IMR-90 (cell line): ENCODE data around the gene GPC5. TPM values are rescaled to one million over a fixed set of nuclear protein-coding genes. Genes with fewer than 3 reads are reported as not detected.

Experiments used
- ATAC-seq: fragments of 200-7000 bp; cut with Tn5 transposase; 2 replicates; pipeline ENCODE4 v1.9.1; 2020; ENCODE audit warnings: low read depth, mild to moderate bottlenecking, moderate library complexity
- BruUV-seq: library from RNA; stranded (reverse); fragments of 400-500 nt; replicated peaks from 2 replicates; lab custom pipeline; 2021; lab: Mats Ljungman, UMichigan
- CTCF ChIA-PET: fragments of 300-600 bp; formaldehyde crosslinking; extraction: SDS; loops from one replicate; lab custom pipeline; 2021; ENCODE audit warnings: antibody characterized with exemption; lab: Yijun Ruan, JAX
- POLR2A ChIA-PET: fragments of 300-600 bp; sonication (Branson Sonifier 250); formaldehyde crosslinking; loops from one replicate; lab custom pipeline; 2022; ENCODE audit warnings: antibody characterized with exemption; ENCODE audit not compliant: unreplicated experiment; lab: Charles Lee
- DNase-seq: peaks from one replicate; pipeline ENCODE4 v3.0.0; 2013
- H2AFZ ChIP-seq: replicated peaks from 2 replicates; pipeline ENCODE3; 2013; ENCODE audit warnings: low read length, mild to moderate bottlenecking; ENCODE audit not compliant: poor library complexity
- H2AK5ac ChIP-seq: 2 replicates; pipeline ENCODE4 v1.6.1; 2013; ENCODE audit warnings: low read depth, low read length, inconsistent platforms
- H2AK9ac ChIP-seq: replicated peaks from 2 replicates; pipeline ENCODE3; 2013; ENCODE audit warnings: mild to moderate bottlenecking, low read depth, low read length, moderate library complexity; ENCODE audit not compliant: poor library complexity
- H2BK120ac ChIP-seq: 2 replicates; pipeline ENCODE4 v1.6.1; 2013; ENCODE audit warnings: low read depth, low read length, inconsistent platforms
- H2BK15ac ChIP-seq: 3 replicates; pipeline ENCODE4 v1.6.1; 2013; ENCODE audit warnings: low read depth, low read length, inconsistent platforms
- H2BK20ac ChIP-seq: 2 replicates; pipeline ENCODE4 v1.6.1; 2013; ENCODE audit warnings: low read depth, mild to moderate bottlenecking, inconsistent platforms, low read length, moderate library complexity
- H2BK5ac ChIP-seq: 2 replicates; pipeline ENCODE4 v1.6.1; 2013; ENCODE audit warnings: mild to moderate bottlenecking, low read depth, low read length, inconsistent platforms; ENCODE audit not compliant: poor library complexity, severe bottlenecking
- H3K14ac ChIP-seq: replicated peaks from 2 replicates; pipeline ENCODE4 v1.6.1; 2013; ENCODE audit warnings: low read depth, low read length, inconsistent platforms
- H3K18ac ChIP-seq: 2 replicates; pipeline ENCODE4 v1.6.1; 2013; ENCODE audit warnings: low read depth, low read length, control low read depth
- H3K23ac ChIP-seq: 2 replicates; pipeline ENCODE4 v1.6.1; 2013; ENCODE audit warnings: low read depth, low read length, inconsistent platforms
- H3K27ac ChIP-seq: 2 replicates; pipeline ENCODE4 v1.5.1; 2013; ENCODE audit warnings: mild to moderate bottlenecking, control low read depth, low read length; ENCODE audit not compliant: insufficient read depth
- H3K27me3 ChIP-seq: 2 replicates; pipeline ENCODE4 v1.6.1; 2013; ENCODE audit warnings: low read length; ENCODE audit not compliant: control insufficient read depth, insufficient read depth
- H3K36me3 ChIP-seq: 2 replicates; pipeline ENCODE4 v1.6.1; 2013; ENCODE audit warnings: low read length, mixed read lengths; ENCODE audit not compliant: control insufficient read depth, insufficient read depth
- H3K4ac ChIP-seq: 2 replicates; pipeline ENCODE4 v1.6.1; 2013; ENCODE audit warnings: low read depth, low read length, inconsistent platforms
- H3K4me1 ChIP-seq: 2 replicates; pipeline ENCODE4 v1.6.1; 2013; ENCODE audit warnings: low read length, mixed read lengths; ENCODE audit not compliant: control insufficient read depth, insufficient read depth
- H3K4me2 ChIP-seq: 2 replicates; pipeline ENCODE4 v1.6.1; 2013; ENCODE audit warnings: low read depth, mild to moderate bottlenecking, control low read depth, low read length, moderate library complexity
- H3K4me3 ChIP-seq: 2 replicates; pipeline ENCODE4 v1.5.1; 2013; ENCODE audit warnings: low read depth, mild to moderate bottlenecking, control low read depth, low read length, moderate library complexity; ENCODE audit not compliant: insufficient read depth
- H3K56ac ChIP-seq: 2 replicates; pipeline ENCODE4 v1.6.1; 2013; ENCODE audit warnings: low read length, inconsistent platforms; ENCODE audit not compliant: insufficient read depth; ENCODE audit errors: extremely low read depth
- H3K79me1 ChIP-seq, 2 experiments: 2 replicates each; pipeline ENCODE4 v1.6.1; 2013; ENCODE audit warnings: low read length in 2 of 2, inconsistent platforms in 1 of 2, low read depth in 1 of 2
- H3K9ac ChIP-seq: 2 replicates; pipeline ENCODE4 v1.6.1; 2013; ENCODE audit warnings: low read depth, low read length, control low read depth
- H3K9me1 ChIP-seq: 2 replicates; pipeline ENCODE4 v1.6.1; 2013; ENCODE audit warnings: low read length, inconsistent platforms; ENCODE audit not compliant: insufficient read depth
- H3K9me3 ChIP-seq: 2 replicates; pipeline ENCODE4 v1.6.1; 2013; ENCODE audit warnings: low read length; ENCODE audit not compliant: control insufficient read depth, insufficient read depth
- H4K20me1 ChIP-seq: 2 replicates; pipeline ENCODE4 v1.6.1; 2013; ENCODE audit warnings: low read length, inconsistent platforms; ENCODE audit not compliant: insufficient read depth
- H4K5ac ChIP-seq: 2 replicates; pipeline ENCODE4 v1.6.1; 2013; ENCODE audit warnings: mild to moderate bottlenecking, low read depth, low read length, control low read depth
- H4K8ac ChIP-seq, 2 experiments: 2 replicates each; pipeline ENCODE4 v1.6.1; 2013; ENCODE audit warnings: low read depth in 2 of 2, low read length in 2 of 2, control low read depth in 1 of 2, inconsistent platforms in 1 of 2
- H4K91ac ChIP-seq: 2 replicates; pipeline ENCODE4 v1.6.1; 2013; ENCODE audit warnings: low read depth, low read length, inconsistent platforms; ENCODE audit not compliant: insufficient read depth
- CHD1 ChIP-seq: IDR thresholded peaks from 2 replicates; pipeline ENCODE4 v1.6.1; 2012; ENCODE audit warnings: low read depth, low read length, improper control_type of control experiment
- FOS ChIP-seq: fragments of 150-350 bp; IDR thresholded peaks from 2 replicates; pipeline ENCODE4 v1.6.1; 2016; ENCODE audit warnings: low read depth, low read length
- MXI1 ChIP-seq: IDR thresholded peaks from 2 replicates; pipeline ENCODE4 v1.6.1; 2012; ENCODE audit warnings: low read depth, mild to moderate bottlenecking, low read length, moderate library complexity, borderline replicate concordance
- RAD21 ChIP-seq: IDR thresholded peaks from 2 replicates; pipeline ENCODE4 v1.6.1; 2012; ENCODE audit warnings: low read length, improper control_type of control experiment
- RCOR1 ChIP-seq: IDR thresholded peaks from 2 replicates; pipeline ENCODE4 v1.6.1; 2012; ENCODE audit warnings: mild to moderate bottlenecking, low read length, improper control_type of control experiment; ENCODE audit not compliant: insufficient replicate concordance
- WGBS, 2 experiments: methylation state at CpG; one replicate each; pipeline versions ENCODE4 v1.1.5 to v1.1.7; 2013; ENCODE audit warnings: missing lambda C conversion rate in 2 of 2; ENCODE audit not compliant: insufficient read length in 1 of 2; ENCODE audit errors: extremely low coverage in 2 of 2; 5-methylcytosine and 5-hydroxymethylcytosine counted together
- dilution Hi-C: fragments of 300-500 bp; cut with HindIII; formaldehyde crosslinking; loops from one replicate; pipeline ENCODE4 v1.14.3; 2018; ENCODE audit warnings: low sequenced_read_pairs; ENCODE audit not compliant: unreplicated experiment
- in situ Hi-C: fragments of 300-500 bp; cut with MboI; formaldehyde crosslinking; loops from 3 replicates; pipeline ENCODE4 v1.14.3; 2019; ENCODE audit warnings: low sequenced_read_pairs, inconsistent platforms, mixed read lengths
- intact Hi-C: fragments of 100-400 bp; cut with micrococcal nuclease; formaldehyde crosslinking; loops from 2 replicates; pipeline ENCODE4 v1.10.0; 2022
- polyA plus RNA-seq, 3 experiments: library from polyadenylated mRNA; depleted of rRNA; stranded (reverse); fragments of >200 nt; gene quantifications; 2 replicates each; pipeline ENCODE4 v1.2.3, GENCODE V29; 2012; ENCODE audit warnings: low replicate concordance in 1 of 3
- total RNA-seq: library from RNA; depleted of rRNA; stranded (reverse); fragments of >200 nt; gene quantifications from 2 replicates; pipeline ENCODE4 v1.2.3, GENCODE V29; 2012
- TF ChIP-seq, protein P1 (sequence below): fragments of 150-350 bp; IDR thresholded peaks from 2 replicates; pipeline ENCODE4 v1.6.1; 2016; ENCODE audit warnings: low read depth, mild to moderate bottlenecking, low read length, moderate library complexity, borderline replicate concordance

Gene GPC5
- total and polyA plus RNA-seq, 2 of the 4 experiments (the other 2 are of a cell fraction), result 0.94 to 1.8 TPM

DNA sequence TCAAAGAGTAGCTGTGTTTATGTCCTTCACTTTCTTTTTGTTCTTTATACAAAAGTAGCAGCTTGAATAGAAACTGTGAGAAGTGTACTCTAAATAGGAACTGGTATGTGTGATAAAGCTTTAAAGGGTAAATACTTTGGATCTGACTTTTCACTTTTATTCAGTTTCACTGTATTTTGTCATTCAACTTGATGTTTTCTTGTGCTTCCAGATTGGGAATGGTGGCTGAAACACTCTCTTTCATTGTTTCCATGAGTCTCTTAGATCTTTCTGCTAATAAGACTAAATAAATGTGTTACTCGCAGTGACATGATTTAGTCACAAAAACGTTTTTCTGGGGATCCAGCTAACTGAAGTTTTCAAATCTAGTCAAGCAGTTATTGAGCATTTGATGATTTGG is 133.2 kb downstream of the GPC5 start:
- Histone ChIP-seq H3K27me3 (no peaks in the 10 kb centered on the region), H4K8ac (no peak overlapping the region), H3K27ac (no peak overlapping the region), H4K91ac (no peak overlapping the region), H3K4me3 (no peak overlapping the region), H2AK5ac (no peak overlapping the region), H3K79me1 (no peaks in the 10 kb centered on the region), H3K56ac (no peak overlapping the region), H3K4me1 (no peaks in the 10 kb centered on the region), H3K4ac (no peak overlapping the region), H2BK120ac (no peak overlapping the region), H3K23ac (no peak overlapping the region), H3K9me3 (no peaks in the 10 kb centered on the region), H3K4me2 (no peak overlapping the region), H3K18ac (no peak overlapping the region), H3K9ac (no peak overlapping the region), H2BK5ac (no peak overlapping the region), H2BK15ac (no peak overlapping the region), H2BK20ac (no peak overlapping the region), H3K14ac (no peak overlapping the region), H2AK9ac (no peak overlapping the region), H2AFZ (no peak overlapping the region), H4K5ac (no peak overlapping the region), H3K9me1 (no peaks in the 10 kb centered on the region), H4K20me1 (no peaks in the 10 kb centered on the region), H3K36me3 (no peaks in the 10 kb centered on the region)
- ATAC-seq, result no peak
- intact Hi-C loops, result no loop called here
- whole genome bisulfite sequencing, 2 experiments, result no CpG with 5 or more reads among the region's 2 CpGs
- ChIA-PET CTCF (no interaction called here), POLR2A (no interaction called here)
- TF ChIP-seq, protein P1, sequence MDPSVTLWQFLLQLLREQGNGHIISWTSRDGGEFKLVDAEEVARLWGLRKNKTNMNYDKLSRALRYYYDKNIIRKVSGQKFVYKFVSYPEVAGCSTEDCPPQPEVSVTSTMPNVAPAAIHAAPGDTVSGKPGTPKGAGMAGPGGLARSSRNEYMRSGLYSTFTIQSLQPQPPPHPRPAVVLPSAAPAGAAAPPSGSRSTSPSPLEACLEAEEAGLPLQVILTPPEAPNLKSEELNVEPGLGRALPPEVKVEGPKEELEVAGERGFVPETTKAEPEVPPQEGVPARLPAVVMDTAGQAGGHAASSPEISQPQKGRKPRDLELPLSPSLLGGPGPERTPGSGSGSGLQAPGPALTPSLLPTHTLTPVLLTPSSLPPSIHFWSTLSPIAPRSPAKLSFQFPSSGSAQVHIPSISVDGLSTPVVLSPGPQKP, result no peak
- TF ChIP-seq RCOR1 (no peak), MXI1 (no peak), FOS (no peak), RAD21 (no peak), CHD1 (no peak)
- dilution Hi-C loops, result no loop called here
- no TSS peak for BruUV-seq
- in situ Hi-C loops, result no loop called here
- DNase-seq, result no peak
